ENCODE results near the gene OPN4.

OPN4 gene

DNA sequence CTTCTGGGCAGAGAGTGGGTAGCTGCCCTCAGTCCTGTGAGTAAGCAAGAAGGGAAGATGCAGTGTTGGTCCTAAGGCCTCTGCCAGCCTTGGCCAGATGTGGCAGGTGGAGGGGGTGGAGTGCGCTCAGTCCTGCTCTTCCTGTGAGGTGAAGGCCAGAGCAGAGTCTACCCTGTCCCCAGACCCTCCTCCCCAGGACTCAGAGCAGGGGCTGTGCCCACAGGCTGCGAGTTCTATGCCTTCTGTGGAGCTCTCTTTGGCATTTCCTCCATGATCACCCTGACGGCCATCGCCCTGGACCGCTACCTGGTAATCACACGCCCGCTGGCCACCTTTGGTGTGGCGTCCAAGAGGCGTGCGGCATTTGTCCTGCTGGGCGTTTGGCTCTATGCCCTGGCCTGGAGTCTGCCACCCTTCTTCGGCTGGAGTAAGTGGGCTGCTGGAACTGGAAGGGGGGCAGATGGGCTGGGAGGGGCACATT is 4.0 kb downstream of the OPN4 start:
- ChIA-PET CTCF (interaction anchor here (1.2 kb wide), 1 partner anchor 36 kb away, joined by 3 read pairs; no protein-coding TSS in a partner anchor), POLR2A (no interaction called here)

DNA sequence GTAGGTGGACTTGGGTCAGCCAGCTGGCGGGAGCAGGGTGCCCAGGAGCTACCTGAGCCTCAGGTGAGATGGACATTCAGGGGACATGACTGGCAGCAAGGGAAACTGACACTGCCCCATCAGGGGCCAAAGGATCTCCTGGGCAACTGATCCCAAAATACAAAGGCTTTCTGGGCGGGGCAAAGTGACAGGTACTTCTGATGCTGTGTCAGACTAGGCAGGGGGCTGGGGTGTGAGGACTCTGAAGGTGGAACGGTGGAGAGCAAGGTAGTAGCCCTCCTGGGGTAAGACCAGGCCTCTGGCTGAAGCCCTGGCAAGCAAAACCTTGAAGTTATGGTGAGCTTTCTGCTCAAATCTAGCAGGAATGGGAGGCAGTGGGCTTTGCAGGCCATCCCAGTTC is 4.4 kb downstream of the OPN4 start:
- Histone ChIP-seq H3K4me3 (ENCODE audit: control insufficient read depth in 1 of 7, extremely low read depth in 1 of 7, insufficient read depth in 4 of 7, low read depth in 2 of 7, low read length in 6 of 7) (no peak overlapping the region), H3K9me3 (ENCODE audit: control extremely low read depth in 1 of 5, control insufficient read depth in 4 of 5, insufficient read depth in 2 of 5, low read depth in 1 of 5, low read length in 4 of 5) (no peaks in the 10 kb centered on the region), H3K4me1 (ENCODE audit: control extremely low read depth in 1 of 4, control insufficient read depth in 4 of 4, insufficient read depth in 4 of 4, low read length in 3 of 4) (no peaks in the 10 kb centered on the region), H3K27ac (ENCODE audit: insufficient read depth in 1 of 2, low read depth in 1 of 2, low read length in 2 of 2, poor library complexity in 1 of 2, severe bottlenecking in 2 of 2) (no peak overlapping the region), H3K27me3 (replicated peaks in 2 of 5; ENCODE audit: control insufficient read depth in 4 of 5, insufficient read depth in 5 of 5, low read length in 4 of 5) (no peaks in the 10 kb centered on the region), H3K36me3 (ENCODE audit: control insufficient read depth in 4 of 4, insufficient read depth in 4 of 4, low read length in 3 of 4) (no peaks in the 10 kb centered on the region)
- CTCF ChIA-PET: interaction anchor here (1.2 kb wide), 1 partner anchor 35 kb away, joined by 3 read pairs; no protein-coding TSS in a partner anchor
- POLR2A ChIA-PET: no interaction called here
- 100% methylated on average over 2 of the region's 3 CpGs for WGBS (ENCODE audit: insufficient coverage)
- DNase-seq: no peak

More for the DNA sequence above, 4.0 kb downstream of the OPN4 start:
- H3K4me3 ChIP-seq (ENCODE audit: control insufficient read depth in 1 of 7, extremely low read depth in 1 of 7, insufficient read depth in 4 of 7, low read depth in 2 of 7, low read length in 6 of 7): no peak overlapping the region
- no peak overlapping the region for H3K27ac ChIP-seq (ENCODE audit: insufficient read depth in 1 of 2, low read depth in 1 of 2, low read length in 2 of 2, poor library complexity in 1 of 2, severe bottlenecking in 2 of 2)
- WGBS (ENCODE audit: insufficient coverage): 93% methylated on average over 8 of the region's 12 CpGs
- no peaks in the 10 kb centered on the region for H3K27me3 ChIP-seq (replicated peaks in 2 of 5; ENCODE audit: control insufficient read depth in 4 of 5, insufficient read depth in 5 of 5, low read length in 4 of 5)
- no peaks in the 10 kb centered on the region for H3K9me3 ChIP-seq (ENCODE audit: control extremely low read depth in 1 of 5, control insufficient read depth in 4 of 5, insufficient read depth in 2 of 5, low read depth in 1 of 5, low read length in 4 of 5)
- no peak for DNase-seq
- H3K36me3 ChIP-seq (ENCODE audit: control insufficient read depth in 4 of 4, insufficient read depth in 4 of 4, low read length in 3 of 4): no peaks in the 10 kb centered on the region
- no peaks in the 10 kb centered on the region for H3K4me1 ChIP-seq (ENCODE audit: control extremely low read depth in 1 of 4, control insufficient read depth in 4 of 4, insufficient read depth in 4 of 4, low read length in 3 of 4)

DNA sequence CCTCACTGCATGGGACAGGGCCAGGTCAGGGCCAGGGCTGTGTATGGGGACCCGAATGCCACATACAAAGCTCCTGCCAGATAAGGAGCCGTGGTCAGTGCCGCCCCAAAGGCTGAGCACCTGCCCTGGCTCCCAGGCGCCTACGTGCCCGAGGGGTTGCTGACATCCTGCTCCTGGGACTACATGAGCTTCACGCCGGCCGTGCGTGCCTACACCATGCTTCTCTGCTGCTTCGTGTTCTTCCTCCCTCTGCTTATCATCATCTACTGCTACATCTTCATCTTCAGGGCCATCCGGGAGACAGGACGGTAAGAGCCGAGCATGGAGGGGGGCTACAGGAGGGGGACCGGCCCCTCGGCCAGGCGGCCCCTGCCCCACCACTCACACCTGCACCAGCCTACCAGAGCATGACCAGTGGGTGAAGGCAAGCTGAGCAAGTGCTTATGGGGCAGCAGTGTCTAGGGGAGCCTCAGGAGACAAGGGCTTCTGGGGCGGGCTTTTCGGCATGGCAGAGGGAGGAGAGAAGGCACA is 4.9 kb downstream of the OPN4 start:
- Histone ChIP-seq H3K27me3 (replicated peaks in 2 of 5; ENCODE audit: control insufficient read depth in 4 of 5, insufficient read depth in 5 of 5, low read length in 4 of 5) (no peaks in the 10 kb centered on the region), H3K4me3 (ENCODE audit: control insufficient read depth in 1 of 7, extremely low read depth in 1 of 7, insufficient read depth in 4 of 7, low read depth in 2 of 7, low read length in 6 of 7) (no peak overlapping the region), H3K36me3 (ENCODE audit: control insufficient read depth in 4 of 4, insufficient read depth in 4 of 4, low read length in 3 of 4) (no peaks in the 10 kb centered on the region), H3K4me1 (ENCODE audit: control extremely low read depth in 1 of 4, control insufficient read depth in 4 of 4, insufficient read depth in 4 of 4, low read length in 3 of 4) (no peaks in the 10 kb centered on the region), H3K9me3 (ENCODE audit: control extremely low read depth in 1 of 5, control insufficient read depth in 4 of 5, insufficient read depth in 2 of 5, low read depth in 1 of 5, low read length in 4 of 5) (no peaks in the 10 kb centered on the region), H3K27ac (ENCODE audit: insufficient read depth in 1 of 2, low read depth in 1 of 2, low read length in 2 of 2, poor library complexity in 1 of 2, severe bottlenecking in 2 of 2) (no peak overlapping the region)
- POLR2A ChIA-PET: interaction anchor here (0.7 kb wide), 1 partner anchor 1601 kb away, joined by 3 read pairs; no protein-coding TSS in a partner anchor
- WGBS (ENCODE audit: insufficient coverage): 97% methylated on average over 12 of the region's 19 CpGs
- CTCF ChIA-PET: interaction anchor here (1.2 kb wide), 1 partner anchor 35 kb away, joined by 3 read pairs; no protein-coding TSS in a partner anchor
- DNase-seq: no peak

DNA sequence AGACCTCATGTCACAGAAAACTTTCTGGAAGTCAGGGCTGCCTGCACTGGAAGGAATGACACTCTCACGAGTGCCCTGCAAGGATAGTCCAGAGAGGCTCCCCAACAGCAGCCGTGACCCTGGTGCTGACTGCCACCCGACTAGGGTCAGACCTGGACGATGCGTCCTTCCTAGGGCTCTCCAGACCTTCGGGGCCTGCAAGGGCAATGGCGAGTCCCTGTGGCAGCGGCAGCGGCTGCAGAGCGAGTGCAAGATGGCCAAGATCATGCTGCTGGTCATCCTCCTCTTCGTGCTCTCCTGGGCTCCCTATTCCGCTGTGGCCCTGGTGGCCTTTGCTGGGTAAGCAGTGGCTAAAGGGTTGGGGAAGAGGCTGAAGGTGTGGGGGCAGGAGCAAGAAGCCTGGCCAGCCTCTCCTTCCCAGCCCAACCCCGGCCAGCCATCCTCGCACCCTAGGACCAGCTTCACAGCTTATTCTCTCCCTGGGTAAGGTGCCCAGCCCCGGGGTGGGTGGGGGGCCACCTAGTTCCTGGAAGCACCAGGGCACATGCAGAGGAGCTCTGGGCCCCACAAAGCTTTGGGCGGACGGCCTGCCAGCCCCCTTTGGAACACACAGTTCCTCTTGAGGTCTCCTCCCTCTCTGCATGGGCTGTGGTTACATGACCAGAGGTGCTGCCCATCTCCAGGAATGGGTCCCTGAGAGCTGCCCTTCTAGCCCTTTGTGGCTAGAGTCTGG is 5.5 kb downstream of the OPN4 start:
- Histone ChIP-seq H3K4me1 (ENCODE audit: control extremely low read depth in 1 of 4, control insufficient read depth in 4 of 4, insufficient read depth in 4 of 4, low read length in 3 of 4) (no peaks in the 10 kb centered on the region), H3K9me3 (ENCODE audit: control extremely low read depth in 1 of 5, control insufficient read depth in 4 of 5, insufficient read depth in 2 of 5, low read depth in 1 of 5, low read length in 4 of 5) (no peaks in the 10 kb centered on the region), H3K4me3 (ENCODE audit: control insufficient read depth in 1 of 7, extremely low read depth in 1 of 7, insufficient read depth in 4 of 7, low read depth in 2 of 7, low read length in 6 of 7) (no peak overlapping the region), H3K27me3 (replicated peaks in 2 of 5; ENCODE audit: control insufficient read depth in 4 of 5, insufficient read depth in 5 of 5, low read length in 4 of 5) (no peaks in the 10 kb centered on the region), H3K27ac (ENCODE audit: insufficient read depth in 1 of 2, low read depth in 1 of 2, low read length in 2 of 2, poor library complexity in 1 of 2, severe bottlenecking in 2 of 2) (no peak overlapping the region), H3K36me3 (ENCODE audit: control insufficient read depth in 4 of 4, insufficient read depth in 4 of 4, low read length in 3 of 4) (no peaks in the 10 kb centered on the region)
- POLR2A ChIA-PET: interaction anchor here (0.6 to 0.7 kb wide), 2 partner anchors 26 to 1600 kb away, joined by 3 read pairs; no protein-coding TSS in a partner anchor
- 95% methylated on average over 13 of the region's 17 CpGs for WGBS (ENCODE audit: insufficient coverage)
- CTCF ChIA-PET: no interaction called here
- no peak for DNase-seq

DNA sequence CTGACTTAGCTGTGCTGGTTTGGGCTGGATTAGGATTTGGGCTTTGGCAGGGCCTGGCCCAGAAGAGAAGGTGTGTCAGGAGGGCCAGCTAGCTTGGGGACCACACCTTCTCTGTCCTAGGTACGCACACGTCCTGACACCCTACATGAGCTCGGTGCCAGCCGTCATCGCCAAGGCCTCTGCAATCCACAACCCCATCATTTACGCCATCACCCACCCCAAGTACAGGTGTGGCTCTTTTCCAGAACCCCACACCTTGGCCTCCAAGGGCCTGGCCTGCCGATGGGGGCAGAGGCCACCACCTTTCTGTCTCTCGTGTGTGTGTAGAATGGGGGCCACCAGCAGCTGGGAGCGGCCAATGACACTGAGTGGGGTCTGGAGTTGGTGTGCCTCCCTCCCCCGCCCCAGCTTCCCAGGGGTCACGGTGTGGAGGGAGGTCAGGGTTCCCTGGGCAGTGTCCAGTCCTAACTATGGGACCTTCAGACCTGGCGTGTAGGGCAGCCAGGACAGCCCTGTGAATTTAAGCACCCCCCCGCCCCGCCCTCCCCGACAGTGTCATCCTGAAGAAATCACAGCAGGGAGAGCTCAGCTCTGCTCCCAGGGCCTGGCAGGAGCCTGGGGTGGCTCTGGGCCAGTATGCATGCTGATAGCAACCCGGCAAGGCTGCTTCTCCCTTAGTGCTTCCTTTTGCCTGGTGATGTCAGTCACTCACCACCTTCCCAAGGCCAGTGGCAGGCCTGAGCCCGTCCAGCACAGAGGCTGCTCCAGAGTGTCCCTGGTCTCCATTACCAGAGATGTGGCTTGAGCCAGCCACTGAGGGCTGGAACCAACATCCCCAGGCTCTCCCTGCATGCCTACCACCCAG is 7.0 kb downstream of the OPN4 start:
- 93% methylated on average over 12 of the region's 17 CpGs for WGBS (ENCODE audit: insufficient coverage)
- CTCF ChIA-PET: no interaction called here
- Histone ChIP-seq H3K4me1 (ENCODE audit: control extremely low read depth in 1 of 4, control insufficient read depth in 4 of 4, insufficient read depth in 4 of 4, low read length in 3 of 4) (no peaks in the 10 kb centered on the region), H3K27ac (ENCODE audit: insufficient read depth in 1 of 2, low read depth in 1 of 2, low read length in 2 of 2, poor library complexity in 1 of 2, severe bottlenecking in 2 of 2) (no peak overlapping the region), H3K4me3 (ENCODE audit: control insufficient read depth in 1 of 7, extremely low read depth in 1 of 7, insufficient read depth in 4 of 7, low read depth in 2 of 7, low read length in 6 of 7) (no peak overlapping the region), H3K27me3 (replicated peaks in 2 of 5; ENCODE audit: control insufficient read depth in 4 of 5, insufficient read depth in 5 of 5, low read length in 4 of 5) (no peaks in the 10 kb centered on the region), H3K9me3 (ENCODE audit: control extremely low read depth in 1 of 5, control insufficient read depth in 4 of 5, insufficient read depth in 2 of 5, low read depth in 1 of 5, low read length in 4 of 5) (no peaks in the 10 kb centered on the region), H3K36me3 (ENCODE audit: control insufficient read depth in 4 of 4, insufficient read depth in 4 of 4, low read length in 3 of 4) (no peaks in the 10 kb centered on the region)
- no peak for DNase-seq
- POLR2A ChIA-PET: no interaction called here

DNA sequence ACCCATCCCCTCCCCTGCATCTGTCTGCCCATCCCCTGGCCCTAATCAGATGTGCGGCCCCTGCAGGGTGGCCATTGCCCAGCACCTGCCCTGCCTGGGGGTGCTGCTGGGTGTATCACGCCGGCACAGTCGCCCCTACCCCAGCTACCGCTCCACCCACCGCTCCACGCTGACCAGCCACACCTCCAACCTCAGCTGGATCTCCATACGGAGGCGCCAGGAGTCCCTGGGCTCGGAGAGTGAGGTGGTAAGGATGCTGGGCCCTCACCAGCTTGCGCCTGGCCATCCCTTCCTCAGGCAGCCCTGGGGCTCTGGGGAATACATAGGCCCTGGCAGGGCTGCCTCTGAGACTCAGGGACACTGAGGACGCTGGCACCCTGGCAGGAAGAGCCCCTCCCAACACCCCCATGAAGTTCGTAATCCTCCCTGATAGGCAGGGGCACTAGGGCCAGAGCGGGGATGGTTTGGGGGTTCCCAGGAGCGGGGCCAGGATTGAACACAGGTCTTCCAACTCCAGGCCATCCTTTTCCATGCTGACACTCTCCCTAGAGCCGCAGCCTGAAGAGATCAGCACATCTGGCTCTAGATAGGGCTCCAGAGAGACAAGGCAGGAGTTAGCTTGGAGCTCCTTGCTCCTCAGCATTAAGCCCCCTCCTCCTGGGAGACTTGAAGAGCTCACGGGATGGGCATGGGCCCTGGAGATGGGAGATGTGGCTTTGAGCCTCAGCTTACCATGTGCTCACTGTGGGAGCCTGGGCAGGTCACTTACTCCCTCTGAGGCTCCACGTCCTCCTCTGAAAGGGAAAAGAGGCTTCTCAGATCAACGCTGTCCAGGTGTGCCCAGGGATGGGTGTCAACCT is 8.1 kb downstream of the OPN4 start:
- Histone ChIP-seq H3K27ac (ENCODE audit: insufficient read depth in 1 of 2, low read depth in 1 of 2, low read length in 2 of 2, poor library complexity in 1 of 2, severe bottlenecking in 2 of 2) (no peak overlapping the region), H3K27me3 (replicated peaks in 2 of 5; ENCODE audit: control insufficient read depth in 4 of 5, insufficient read depth in 5 of 5, low read length in 4 of 5) (no peaks in the 10 kb centered on the region), H3K9me3 (ENCODE audit: control extremely low read depth in 1 of 5, control insufficient read depth in 4 of 5, insufficient read depth in 2 of 5, low read depth in 1 of 5, low read length in 4 of 5) (no peaks in the 10 kb centered on the region), H3K36me3 (ENCODE audit: control insufficient read depth in 4 of 4, insufficient read depth in 4 of 4, low read length in 3 of 4) (no peaks in the 10 kb centered on the region), H3K4me3 (ENCODE audit: control insufficient read depth in 1 of 7, extremely low read depth in 1 of 7, insufficient read depth in 4 of 7, low read depth in 2 of 7, low read length in 6 of 7) (no peak overlapping the region), H3K4me1 (ENCODE audit: control extremely low read depth in 1 of 4, control insufficient read depth in 4 of 4, insufficient read depth in 4 of 4, low read length in 3 of 4) (no peaks in the 10 kb centered on the region)
- no peak for DNase-seq
- ChIA-PET POLR2A (no interaction called here), CTCF (no interaction called here)
- WGBS (ENCODE audit: insufficient coverage): 90% methylated on average over 10 of the region's 19 CpGs

Measured in common myeloid progenitor, CD34-positive (primary cell).